HG03097 (cell line): ENCODE measurements around the gene HUS1B.
"Not testable (repeated sequence)": the region's sequence is repeated elsewhere in the genome, so short reads cannot be mapped to it uniquely, and the experiment has no call there.

ENCODE experiments used
- ATAC-seq: cut with Tn5 transposase; IDR thresholded peaks from one replicate; pipeline ENCODE4 v1.9.1; 2021; ENCODE audit not compliant: unreplicated experiment, low FRiP score

HUS1B gene

DNA sequence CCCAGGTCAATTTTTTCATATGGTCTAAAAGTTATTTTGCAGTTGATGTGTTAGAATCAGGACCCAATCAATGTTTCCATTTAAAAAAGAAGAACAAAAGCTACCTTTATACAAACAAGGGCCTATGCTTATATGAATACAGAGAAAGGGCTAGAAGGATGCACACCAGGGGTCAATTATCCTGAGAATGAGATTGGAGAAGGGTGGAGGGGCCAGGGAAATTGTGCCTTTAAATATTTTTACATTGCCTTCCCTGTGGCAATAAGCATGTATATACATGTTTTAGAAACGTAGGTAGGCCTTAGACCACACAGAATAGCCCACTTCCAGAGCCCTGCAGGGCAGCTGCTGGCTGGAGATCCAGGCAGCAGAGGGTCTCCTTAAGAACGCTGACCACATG lies 23.4 kb upstream of the HUS1B start:
- ATAC-seq = no peak

DNA sequence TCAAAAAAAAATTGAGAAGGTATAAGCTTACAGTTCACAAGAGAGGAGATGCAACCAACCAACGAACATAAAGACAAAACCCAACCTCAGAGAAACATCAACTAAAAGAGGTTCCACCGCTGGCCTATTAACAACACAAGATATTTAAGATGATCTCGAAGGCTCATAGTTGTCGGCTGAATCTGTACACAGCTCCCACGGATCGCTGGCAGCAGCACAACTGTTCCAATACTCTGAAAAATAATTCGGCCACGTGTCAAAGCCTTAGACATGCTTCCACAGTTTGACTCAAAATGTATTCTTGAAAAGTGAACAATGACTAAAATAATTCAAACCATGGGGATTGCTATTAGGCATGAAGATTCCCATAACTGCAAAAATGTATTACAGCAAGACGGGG lies 22.4 kb upstream of the HUS1B start:
- no peak for ATAC-seq

DNA sequence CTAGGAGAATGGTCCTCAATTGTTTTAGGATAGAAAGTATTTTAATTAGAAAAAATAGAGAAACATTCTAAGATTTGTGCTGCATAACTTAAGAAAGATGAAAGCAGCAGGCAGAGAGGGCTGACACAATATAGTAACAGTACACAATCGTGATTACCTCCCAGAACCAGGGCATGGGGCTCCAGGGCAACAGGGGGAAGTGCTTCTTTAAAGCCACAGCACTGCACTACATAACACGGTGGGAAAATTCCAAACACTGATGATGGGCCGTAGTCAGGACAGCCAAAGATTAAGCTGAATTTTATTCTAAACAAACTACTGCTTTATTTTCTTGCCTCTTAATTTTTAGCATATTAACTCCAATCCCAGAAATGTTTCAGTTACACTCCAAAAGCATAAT lies 21.6 kb upstream of the HUS1B start:
- no peak for ATAC-seq

DNA sequence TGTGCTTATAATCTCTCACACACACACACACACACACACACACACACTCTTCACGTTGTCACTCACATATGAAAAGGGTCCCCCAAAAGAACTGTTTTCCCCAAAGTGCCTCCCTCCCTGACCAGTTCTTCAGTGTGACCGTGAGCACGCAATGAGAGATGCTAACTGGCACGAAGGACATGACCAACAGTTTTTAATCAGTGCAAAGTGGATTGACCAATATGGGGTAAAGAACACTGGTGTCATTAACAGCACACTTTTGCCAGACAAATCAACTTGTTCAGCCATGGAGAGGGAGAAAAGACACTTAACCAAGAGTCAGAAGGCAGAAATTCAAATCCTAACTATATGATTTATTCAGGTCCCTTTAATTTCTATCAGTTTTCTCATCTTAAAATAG lies 21.0 kb upstream of the HUS1B start:
- ATAC-seq = no peak

DNA sequence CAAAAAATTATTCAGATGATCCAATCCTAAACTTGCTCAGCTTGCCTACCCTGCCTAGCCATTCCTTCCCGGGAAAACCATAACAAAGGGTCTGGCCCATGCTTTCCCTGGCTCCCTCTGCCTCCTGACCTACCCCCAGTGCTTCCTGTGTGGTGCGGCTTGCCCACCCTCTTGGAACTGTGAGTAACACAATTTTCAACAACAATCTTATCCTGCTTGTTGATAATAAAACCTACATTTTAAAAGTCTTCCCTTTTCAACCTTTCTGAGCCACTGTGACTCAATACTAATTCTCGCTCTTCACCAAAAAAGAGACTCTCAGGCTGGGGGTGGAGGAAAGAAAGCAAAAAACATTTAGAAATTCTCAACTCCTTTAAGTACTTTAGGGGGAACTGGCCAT lies 18.1 kb upstream of the HUS1B start:
- no peak for ATAC-seq

DNA sequence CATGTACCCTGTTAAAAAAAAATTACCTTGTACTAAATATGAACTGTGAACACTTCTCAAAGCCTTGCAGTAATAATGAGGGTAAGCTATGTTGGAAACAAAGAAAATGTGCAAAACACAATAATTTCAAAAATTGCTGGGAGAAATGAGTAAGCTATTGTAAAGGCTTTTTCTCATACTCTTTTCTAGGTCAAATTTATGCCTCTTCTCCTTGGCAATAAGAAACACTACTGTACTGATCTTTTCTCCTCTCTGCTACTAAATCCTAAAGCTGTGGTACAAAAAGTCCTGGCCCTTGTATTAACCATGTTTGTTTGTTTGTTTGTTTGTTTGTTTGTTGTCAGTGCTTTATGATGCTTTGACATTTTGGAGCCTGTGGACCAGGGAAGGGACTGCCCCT lies 17.5 kb upstream of the HUS1B start:
- no peak for ATAC-seq

DNA sequence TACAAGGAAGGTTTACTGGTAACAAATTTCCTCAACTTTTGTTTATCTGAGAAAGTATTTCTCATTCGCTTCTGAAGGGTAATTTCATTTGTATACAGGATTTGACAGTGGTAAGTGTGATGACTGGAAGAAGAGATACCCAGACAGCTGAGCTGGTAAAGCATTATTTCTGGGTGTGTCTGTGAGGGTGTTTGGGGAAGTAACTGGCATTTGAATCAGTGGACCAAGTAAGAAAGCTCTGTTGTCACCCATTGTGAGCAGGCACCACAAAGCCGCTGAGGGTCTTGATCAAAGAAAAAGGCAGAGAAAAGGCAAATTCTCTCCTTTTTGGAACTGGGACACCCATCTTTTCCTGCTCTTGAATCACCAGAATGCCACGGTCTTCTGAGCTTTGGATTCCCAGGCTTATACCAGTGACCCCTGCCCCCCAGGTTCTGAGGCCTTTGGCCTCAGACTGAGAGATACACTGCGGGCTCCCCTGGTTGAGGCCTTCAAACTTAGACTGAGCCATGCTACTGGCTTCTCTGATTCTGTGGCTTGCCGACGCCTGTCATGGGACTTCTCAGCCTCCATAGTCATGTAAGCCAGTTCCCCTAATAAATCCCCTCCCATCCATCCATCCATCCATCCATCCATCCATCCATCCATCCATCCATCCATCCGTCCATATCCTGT lies 10.5 kb upstream of the HUS1B start:
- no peak for ATAC-seq

DNA sequence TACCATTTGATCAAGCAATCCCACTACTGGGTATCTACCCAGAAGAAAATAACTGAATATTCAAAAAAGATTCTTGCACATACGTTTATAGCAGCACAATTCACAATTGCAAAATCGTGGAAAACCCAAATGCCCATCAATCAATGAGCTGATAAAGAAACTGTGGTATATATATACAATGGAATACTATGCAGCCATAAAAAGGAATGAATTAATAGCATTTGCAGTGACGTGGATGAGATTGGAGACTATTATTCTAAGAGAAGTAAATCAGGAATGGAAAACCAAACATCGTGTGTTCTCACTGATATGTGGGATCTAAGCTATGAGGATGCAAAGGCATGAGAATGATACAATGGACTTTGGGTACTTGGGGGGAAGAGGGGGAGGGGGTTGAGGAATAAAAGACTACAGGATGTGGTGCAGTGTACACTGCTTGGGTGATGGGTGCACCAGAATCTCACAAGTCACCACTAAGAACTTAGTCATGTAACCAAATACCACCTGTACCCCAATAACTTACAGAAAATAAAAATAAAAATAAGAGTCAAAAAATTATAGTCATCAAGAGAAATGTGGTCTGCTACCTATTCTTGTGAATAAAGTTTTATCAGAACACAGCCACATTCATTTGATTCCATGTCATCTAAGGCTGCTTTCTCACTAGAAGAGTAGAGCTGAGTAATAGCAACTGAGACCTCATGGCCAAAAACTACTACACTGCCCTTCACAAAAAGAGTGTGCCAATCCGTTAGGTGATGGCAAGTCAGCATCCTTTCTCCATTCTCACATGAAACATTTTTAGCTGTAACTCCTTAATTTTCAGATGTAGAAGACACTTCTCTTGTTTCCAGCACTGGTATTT lies 8.7 kb upstream of the HUS1B start:
- no peak for ATAC-seq

DNA sequence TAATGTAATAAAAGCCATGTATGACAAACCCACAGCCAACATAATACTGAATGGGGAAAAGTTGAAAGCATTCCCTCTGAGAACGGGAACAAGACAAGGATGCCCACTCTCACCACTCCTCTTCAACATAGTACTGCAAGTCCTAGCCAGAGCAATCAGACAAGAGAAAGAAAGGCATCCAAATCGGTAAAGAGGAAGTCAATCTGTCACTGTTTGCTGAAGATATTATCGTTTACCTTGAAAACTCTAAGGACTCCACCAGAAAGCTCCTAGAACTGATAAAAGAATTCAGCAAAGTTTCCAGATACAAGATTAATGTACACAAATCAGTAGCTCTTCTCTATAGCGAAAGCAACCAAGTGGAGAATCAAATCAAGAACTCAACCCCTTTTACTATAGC lies 6.9 kb upstream of the HUS1B start:
- ATAC-seq = not testable (repeated sequence)

DNA sequence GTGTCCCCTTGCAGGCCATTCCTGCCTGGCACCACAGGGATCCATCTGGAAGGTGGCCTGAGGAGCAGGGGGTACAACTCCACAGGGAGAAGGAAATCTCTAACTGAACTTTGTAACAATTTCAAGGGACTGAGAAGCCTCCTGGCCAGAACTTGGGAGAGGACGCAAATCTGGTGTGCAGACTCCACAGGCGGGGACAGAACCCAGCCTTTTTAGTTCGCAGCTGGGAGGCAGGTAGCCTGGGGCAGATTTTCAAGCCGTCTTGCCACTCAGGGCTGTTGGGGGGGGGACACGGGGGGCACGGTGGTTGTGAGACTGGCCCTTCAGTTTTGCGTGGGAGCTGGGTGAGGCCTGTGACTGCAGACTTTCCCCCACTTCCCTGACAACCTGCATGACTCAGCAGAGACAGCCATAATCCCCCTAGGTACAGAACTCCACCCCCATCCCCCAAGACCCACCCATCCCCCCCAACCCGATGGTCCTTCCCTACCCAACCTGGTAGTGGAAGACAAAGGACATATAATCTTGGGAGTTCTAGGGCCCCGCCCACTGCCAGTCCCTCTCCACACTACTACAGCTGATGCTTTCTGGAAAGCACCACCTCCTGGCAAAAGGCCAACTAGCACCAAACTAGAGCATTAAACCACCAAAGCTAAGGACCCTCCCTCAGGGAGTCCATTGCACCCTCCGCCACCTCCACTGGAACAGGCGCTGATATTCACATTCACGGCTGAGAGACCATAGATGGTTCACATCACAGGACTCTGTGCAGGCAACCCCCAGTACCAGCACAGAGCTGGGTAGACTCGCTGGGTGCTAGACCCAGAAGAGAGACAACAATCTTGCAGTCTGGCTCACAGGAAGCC lies 3.0 kb upstream of the HUS1B start:
- no peak for ATAC-seq

DNA sequence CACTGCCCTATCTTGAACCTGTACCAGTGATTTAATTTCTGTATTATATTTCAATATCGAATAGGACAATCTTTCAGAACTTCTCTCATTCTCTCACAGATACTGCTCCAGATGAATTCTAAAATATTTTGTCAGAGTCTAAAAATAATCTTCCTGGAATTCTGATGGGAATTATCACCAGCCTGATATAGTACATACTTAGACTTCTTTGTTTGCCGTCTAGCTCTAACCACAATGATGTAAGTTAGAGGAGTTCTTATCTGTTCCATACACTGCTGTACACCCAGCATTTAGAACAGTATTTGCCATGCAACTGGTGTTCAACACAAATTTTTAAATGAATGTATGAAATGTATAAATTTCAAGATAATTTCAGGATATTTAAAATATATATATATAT lies 1.3 kb upstream of the HUS1B start:
- no peak for ATAC-seq

DNA sequence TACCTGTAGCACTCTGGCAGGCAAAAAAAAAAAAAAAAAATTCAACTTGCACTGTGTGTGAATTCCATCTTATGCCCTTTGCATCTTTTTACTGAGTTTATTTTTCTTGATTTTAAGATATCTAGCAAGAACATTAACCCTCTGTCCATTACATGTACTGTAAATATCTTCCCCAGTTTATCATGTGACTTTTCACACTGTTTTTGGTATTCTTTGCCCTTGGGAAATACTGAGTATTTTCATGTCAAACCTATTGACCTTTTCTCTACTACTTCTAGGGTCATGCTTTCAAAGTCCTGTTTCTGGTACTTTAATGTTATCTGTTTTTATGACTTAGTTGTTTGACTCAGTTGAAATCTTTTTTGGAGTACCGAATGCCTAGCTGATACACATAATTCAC lies 843 bp upstream of the HUS1B start:
- no peak for ATAC-seq

DNA sequence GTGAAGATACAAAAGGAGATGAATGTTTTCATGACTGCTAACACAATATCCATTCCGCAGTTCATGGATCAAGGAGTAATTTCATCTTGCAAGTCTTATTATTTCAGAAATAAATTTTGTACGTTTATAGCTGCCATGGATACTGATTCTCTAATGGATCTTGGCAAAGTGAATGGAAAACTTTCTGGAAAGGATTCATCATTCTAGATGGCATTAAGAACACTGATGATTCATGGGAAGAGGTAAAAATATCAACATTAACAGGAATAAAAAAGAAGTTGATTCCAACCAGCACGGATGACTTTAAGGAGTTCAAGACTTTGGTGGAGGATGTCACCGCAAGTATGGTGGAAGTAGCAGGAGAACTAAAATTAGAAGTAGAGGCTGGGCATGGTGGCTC lies 2.8 kb downstream of the HUS1B start:
- ATAC-seq = no peak

DNA sequence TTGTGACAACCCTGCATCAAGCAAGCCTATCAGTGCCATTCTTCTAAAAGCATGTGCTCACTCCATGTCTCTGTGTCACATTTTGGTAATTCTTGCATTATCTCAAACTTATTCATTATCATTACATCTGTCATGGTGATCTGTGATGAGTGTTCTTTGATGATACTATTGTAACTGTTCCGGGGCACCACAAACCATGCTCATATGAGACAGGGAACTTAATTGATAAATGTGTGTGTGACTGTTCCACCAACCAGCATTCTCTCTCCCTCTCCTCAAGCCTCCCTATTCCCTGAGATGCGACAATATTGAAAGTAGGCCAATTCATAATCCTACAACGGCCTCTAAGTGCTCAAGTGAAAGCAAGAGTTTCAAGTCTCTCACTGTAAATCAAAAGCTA lies 4.0 kb downstream of the HUS1B start:
- ATAC-seq = no peak

DNA sequence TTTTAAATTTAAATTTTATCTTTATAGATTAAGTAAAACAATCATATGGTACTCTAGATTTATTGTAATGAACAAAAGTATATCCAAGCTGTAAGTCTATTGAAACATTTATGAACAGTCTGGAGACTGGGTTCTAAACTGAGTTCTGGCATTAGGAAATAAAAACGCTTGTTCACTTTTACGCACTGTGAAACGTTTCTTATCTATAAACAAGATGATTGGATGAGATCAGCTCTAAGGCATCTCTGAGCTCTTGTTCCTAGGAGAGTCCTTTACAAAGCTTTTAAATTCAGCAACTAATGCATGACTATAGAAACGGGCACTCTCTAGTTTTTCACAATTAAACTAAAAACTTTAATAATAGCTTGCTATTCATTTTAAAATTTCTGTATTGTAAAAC lies 6.8 kb downstream of the HUS1B start:
- ATAC-seq = no peak

DNA sequence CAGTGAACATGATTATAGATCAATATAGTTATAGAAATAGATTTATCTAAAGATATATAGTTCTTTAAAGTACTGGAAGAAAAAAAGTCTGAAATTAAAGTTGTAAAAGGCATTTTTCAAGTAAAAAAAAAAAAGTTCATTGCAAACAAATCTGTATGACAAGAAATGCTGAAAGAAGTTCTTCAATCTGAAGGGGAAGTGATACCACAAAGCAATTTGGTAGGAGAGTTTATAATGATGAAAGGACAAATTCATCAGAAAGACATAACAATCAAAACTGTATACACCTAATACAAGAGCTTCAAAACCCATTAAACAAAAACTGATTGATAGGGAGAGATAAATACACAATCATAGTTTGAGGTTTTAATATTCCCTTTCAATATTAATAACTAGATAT lies 14.1 kb downstream of the HUS1B start:
- ATAC-seq = no peak

DNA sequence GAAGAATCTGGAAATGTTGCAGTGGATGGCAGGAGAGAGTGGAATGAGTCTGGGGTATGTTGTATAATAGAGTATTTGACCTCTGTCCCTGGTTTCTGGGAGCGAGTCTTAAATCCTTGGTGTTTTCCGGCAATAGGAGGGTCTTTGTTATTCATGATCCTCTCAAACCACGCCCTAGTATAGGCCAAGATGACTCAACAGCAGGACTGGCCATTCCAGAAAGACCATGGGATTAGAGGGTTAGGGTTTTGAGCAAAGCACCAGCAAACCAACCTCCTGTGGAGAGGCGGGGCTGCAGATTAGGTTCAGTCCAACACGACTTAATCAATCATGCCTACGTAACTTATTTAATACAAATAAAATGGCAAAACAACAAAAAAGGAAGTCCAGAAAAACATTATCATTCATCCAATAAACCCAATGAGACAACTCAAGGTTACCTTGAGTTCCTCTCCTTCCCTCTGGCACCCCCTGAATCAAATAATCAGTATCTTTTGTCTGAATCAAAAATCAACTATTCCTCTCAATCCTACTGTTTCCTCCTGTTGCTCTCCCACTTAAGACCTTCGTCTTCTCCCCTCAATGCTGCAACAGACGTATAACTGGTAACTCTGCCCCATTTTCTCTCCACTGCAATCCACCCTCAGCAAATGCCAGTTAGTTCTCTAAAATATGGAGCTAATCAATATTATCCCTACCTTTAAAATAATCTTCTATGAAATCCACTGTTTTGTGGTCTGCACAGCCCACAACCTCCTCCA lies 15.5 kb downstream of the HUS1B start:
- no peak for ATAC-seq

DNA sequence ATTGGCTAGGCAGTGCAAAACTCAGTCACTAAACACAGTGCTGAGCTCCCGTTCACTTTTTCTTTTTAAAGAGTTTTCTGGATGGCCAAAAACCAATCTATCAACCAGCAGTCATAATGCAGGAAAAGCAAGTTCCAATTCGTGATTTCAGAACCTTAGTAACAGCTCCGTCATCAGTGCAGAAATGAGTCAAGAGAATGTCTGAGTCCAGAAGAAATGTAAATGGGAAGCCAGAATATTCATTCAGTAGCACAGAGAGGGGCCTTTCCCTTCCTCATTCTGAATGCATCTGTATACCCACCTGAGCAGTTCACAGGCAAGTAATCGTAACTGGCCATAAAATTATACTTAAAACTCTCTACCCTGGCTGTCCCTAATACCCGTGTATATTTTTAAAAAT lies 20.4 kb downstream of the HUS1B start:
- ATAC-seq = no peak

DNA sequence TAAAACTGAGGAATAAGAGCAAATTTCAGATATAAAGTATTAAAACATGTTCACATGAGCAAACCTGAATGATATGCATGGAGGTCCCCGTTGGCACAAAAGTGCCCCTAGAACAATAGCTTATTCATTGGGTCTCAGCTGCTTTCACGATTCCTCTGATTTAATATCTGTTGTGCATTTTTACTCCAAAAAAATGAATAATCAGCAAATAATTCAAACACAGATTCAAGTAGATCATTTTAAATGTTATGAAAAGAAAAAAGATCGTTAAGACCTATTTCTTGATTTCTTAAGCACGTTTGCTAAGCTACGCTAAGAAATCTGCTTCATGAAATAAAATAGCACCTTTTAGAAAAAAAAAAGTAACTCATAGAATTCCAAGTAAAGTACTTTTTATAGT lies 21.7 kb downstream of the HUS1B start:
- no peak for ATAC-seq

DNA sequence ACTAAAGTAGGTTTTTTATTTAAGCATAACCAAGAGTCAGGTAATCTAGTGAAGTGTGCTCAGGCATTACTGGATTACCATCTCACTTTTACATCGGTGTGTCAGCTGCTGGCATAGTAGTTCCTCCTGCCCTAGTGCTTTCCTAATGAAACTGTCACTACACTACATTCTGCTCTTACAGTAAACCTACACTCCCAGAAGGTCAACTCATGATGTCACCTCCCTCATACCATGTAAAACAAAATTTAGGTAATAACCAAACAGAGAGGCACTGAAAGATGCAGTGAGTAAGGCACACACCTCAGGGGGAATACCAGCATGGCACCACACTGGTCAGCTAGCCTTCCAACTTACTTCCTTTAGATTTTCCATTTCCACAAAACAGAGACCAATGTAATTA lies 23.3 kb downstream of the HUS1B start:
- ATAC-seq = no peak

DNA sequence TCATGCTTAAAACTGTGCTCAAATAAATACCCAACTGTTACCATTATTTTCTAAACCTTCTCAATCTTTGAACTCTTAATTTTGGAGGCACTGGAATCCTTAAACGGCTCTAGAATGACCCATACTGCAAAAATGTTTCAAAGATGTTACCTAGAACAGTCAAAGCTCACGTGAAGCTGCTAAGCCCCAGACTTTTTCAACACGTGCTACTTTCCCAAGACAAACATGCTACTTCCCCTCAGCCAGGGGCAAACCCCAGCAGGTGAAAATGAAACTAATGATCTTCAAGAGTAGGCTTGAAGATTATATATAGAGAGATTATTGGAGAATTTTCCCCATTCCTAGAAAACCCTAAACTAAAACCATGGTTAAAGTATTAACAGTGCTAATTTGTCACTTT lies 28.1 kb downstream of the HUS1B start:
- no peak for ATAC-seq
